ENCODE measurements around the gene RWDD1. TPM values are rescaled to one million over a fixed set of nuclear protein-coding genes. Genes with fewer than 3 reads are reported as not detected.

RWDD1 gene
- total and polyA plus RNA-seq, 2 of the 13 experiments (the other 11 are each of a cell fraction or from before 2014, with no cell fraction given): 27.4 to 67.1 TPM

DNA sequence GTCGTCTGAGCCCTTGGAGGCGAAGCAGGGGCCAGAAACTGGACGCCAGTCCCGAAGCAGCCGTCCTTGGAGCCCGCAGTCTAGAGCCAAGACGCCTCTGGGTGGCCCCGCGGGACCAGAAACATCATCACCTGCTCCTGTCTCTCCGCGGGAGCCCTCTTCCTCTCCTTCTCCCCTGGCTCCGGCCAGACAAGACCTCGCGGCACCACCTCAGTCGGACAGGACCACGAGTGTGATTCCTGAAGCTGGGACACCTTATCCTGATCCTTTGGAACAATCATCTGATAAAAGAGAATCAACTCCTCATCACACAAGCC is 45.4 kb downstream of the RWDD1 start:
- POLR2A ChIA-PET: interaction anchor here (0.8 to 1.5 kb wide), 2 partner anchors 15 to 337 kb away, joined by 3 read pairs; partner anchors contain the start of gene TSPYL1
- no peak overlapping the region for H3K27ac ChIP-seq (ENCODE audit: extremely low read length, insufficient read depth, low read length)
- 53% methylated on average over 16 of the region's 16 CpGs for WGBS (ENCODE audit: low lambda C conversion rate)
- no peak for TF ChIP-seq ZSCAN29 (CRISPR knock-in tag; conservative IDR thresholded peaks at IDR 0.05)
- TF ChIP-seq ZNF619 (CRISPR knock-in tag; IDR thresholded peaks at IDR 0.05): 0 out of 2 replicates have a peak, but pooled peaks have one; percentile 7
- no peak for TF ChIP-seq TAF15 (IDR thresholded peaks at IDR 0.05; ENCODE audit: low read depth, low read length, poor library complexity, severe bottlenecking)
- TF ChIP-seq GTF2F1 (IDR thresholded peaks at IDR 0.05; ENCODE audit: low read length): no peak
- TF ChIP-seq CEBPB (IDR thresholded peaks at IDR 0.05; ENCODE audit: borderline replicate concordance, low read depth, low read length): no peak
- TF ChIP-seq, protein P1, sequence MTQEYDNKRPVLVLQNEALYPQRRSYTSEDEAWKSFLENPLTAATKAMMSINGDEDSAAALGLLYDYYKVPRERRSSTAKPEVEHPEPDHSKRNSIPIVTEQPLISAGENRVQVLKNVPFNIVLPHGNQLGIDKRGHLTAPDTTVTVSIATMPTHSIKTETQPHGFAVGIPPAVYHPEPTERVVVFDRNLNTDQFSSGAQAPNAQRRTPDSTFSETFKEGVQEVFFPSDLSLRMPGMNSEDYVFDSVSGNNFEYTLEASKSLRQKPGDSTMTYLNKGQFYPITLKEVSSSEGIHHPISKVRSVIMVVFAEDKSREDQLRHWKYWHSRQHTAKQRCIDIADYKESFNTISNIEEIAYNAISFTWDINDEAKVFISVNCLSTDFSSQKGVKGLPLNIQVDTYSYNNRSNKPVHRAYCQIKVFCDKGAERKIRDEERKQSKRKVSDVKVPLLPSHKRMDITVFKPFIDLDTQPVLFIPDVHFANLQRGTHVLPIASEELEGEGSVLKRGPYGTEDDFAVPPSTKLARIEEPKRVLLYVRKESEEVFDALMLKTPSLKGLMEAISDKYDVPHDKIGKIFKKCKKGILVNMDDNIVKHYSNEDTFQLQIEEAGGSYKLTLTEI (CRISPR knock-in tag; conservative IDR thresholded peaks at IDR 0.05): no peak
- TF ChIP-seq TARDBP (CRISPR knock-in tag; IDR thresholded peaks at IDR 0.05): no peak
- TF ChIP-seq JUNB (CRISPR knock-in tag; IDR thresholded peaks at IDR 0.05; ENCODE audit: borderline replicate concordance): no peak
- TF ChIP-seq SMYD3 (CRISPR knock-in tag; IDR thresholded peaks at IDR 0.05): no peak
- TF ChIP-seq RFXAP (CRISPR knock-in tag; IDR thresholded peaks at IDR 0.05; ENCODE audit: borderline replicate concordance): no peak
- no peak for TF ChIP-seq ZNF180 (CRISPR knock-in tag; IDR thresholded peaks at IDR 0.05; ENCODE audit: borderline replicate concordance, low read depth)
- no peak for TF ChIP-seq ZFY (CRISPR knock-in tag; IDR thresholded peaks at IDR 0.05)
- TF ChIP-seq ZNF12 (CRISPR knock-in tag; IDR thresholded peaks at IDR 0.05): no peak
- no peak for TF ChIP-seq ZNF615 (CRISPR knock-in tag; IDR thresholded peaks at IDR 0.05; ENCODE audit: borderline replicate concordance)
- TF ChIP-seq SP2 (CRISPR knock-in tag; IDR thresholded peaks at IDR 0.05): no peak
- TF ChIP-seq ZNF781 (CRISPR knock-in tag; IDR thresholded peaks at IDR 0.05; ENCODE audit: borderline replicate concordance, not compliant biosample characterization): no peak
- no peak for TF ChIP-seq ZNF33A (CRISPR knock-in tag; IDR thresholded peaks at IDR 0.05; ENCODE audit: borderline replicate concordance)
- TF ChIP-seq POLR2AphosphoS5 (IDR thresholded peaks at IDR 0.05; ENCODE audit: low read depth, low read length): no peak
- TF ChIP-seq, protein P2, sequence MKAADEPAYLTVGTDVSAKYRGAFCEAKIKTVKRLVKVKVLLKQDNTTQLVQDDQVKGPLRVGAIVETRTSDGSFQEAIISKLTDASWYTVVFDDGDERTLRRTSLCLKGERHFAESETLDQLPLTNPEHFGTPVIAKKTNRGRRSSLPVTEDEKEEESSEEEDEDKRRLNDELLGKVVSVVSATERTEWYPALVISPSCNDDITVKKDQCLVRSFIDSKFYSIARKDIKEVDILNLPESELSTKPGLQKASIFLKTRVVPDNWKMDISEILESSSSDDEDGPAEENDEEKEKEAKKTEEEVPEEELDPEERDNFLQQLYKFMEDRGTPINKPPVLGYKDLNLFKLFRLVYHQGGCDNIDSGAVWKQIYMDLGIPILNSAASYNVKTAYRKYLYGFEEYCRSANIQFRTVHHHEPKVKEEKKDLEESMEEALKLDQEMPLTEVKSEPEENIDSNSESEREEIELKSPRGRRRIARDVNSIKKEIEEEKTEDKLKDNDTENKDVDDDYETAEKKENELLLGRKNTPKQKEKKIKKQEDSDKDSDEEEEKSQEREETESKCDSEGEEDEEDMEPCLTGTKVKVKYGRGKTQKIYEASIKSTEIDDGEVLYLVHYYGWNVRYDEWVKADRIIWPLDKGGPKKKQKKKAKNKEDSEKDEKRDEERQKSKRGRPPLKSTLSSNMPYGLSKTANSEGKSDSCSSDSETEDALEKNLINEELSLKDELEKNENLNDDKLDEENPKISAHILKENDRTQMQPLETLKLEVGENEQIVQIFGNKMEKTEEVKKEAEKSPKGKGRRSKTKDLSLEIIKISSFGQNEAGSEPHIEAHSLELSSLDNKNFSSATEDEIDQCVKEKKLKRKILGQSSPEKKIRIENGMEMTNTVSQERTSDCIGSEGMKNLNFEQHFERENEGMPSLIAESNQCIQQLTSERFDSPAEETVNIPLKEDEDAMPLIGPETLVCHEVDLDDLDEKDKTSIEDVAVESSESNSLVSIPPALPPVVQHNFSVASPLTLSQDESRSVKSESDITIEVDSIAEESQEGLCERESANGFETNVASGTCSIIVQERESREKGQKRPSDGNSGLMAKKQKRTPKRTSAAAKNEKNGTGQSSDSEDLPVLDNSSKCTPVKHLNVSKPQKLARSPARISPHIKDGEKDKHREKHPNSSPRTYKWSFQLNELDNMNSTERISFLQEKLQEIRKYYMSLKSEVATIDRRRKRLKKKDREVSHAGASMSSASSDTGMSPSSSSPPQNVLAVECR (CRISPR knock-in tag; IDR thresholded peaks at IDR 0.05; ENCODE audit: borderline replicate concordance): 0 out of 2 replicates have a peak, but pooled peaks have one; percentile 1
- no peak for TF ChIP-seq PITX1 (CRISPR knock-in tag; IDR thresholded peaks at IDR 0.05)
- TF ChIP-seq STAG1 (CRISPR knock-in tag; IDR thresholded peaks at IDR 0.05): peak; percentile 46
- TF ChIP-seq PLRG1 (conservative IDR thresholded peaks at IDR 0.05): no peak

More for the DNA sequence above, 45.4 kb downstream of the RWDD1 start:
- CTCF ChIA-PET (ENCODE audit: low intra/inter-chr PET ratio, low total read pairs): no interaction called here
- Histone ChIP-seq H3K4me1 (ENCODE audit: insufficient read depth, low read length) (no peaks in the 10 kb centered on the region), H3K36me3 (replicated peaks in 1 of 2; ENCODE audit: control insufficient read depth in 1 of 2, insufficient read depth in 2 of 2, low read length in 2 of 2) (no peaks in the 10 kb centered on the region), H4K20me1 (ENCODE audit: insufficient read depth, low read length) (no peaks in the 10 kb centered on the region), H3K4me3 (replicated peaks in 1 of 3; ENCODE audit: insufficient read depth in 1 of 3, low read depth in 2 of 3, low read length in 3 of 3) (peak overlapping the region; percentile 47 to 66 (median 55); a peak in 5 of 6 replicates), H3K27me3 (ENCODE audit: control insufficient read depth in 1 of 2, insufficient read depth in 2 of 2, low read length in 2 of 2) (no peaks in the 10 kb centered on the region; a peak in 1 of 5 replicates), H3K79me2 (ENCODE audit: insufficient read depth, low read length) (no peaks in the 10 kb centered on the region), H2AFZ (ENCODE audit: low read length) (no peak overlapping the region), H3K9ac (ENCODE audit: insufficient read depth, low read depth, low read length) (0 out of 2 replicates have a peak overlapping the region, but pooled peaks have one; percentile 2), H3K4me2 (ENCODE audit: low read depth, low read length) (peak overlapping the region; percentile 64), H3K9me3 (ENCODE audit: low read length) (no peaks in the 10 kb centered on the region)
- DNase-seq (ENCODE audit: low spot score) (no peak), FAIRE-seq (no peak), ATAC-seq (peak; percentile 68)
- BruUV-seq (replicated peaks): no TSS peak
- in situ Hi-C loops (cut with HindIII; ENCODE audit: extremely low pct_ligation_motif_present, low pct_unique_long_range_greater_than_20kb): no loop called here
- intact Hi-C loops (cut with micrococcal nuclease; ENCODE audit: unreplicated experiment): loop anchor here (1.0 to 2.0 kb wide), 2 partner anchors 14 to 46 kb away; no protein-coding TSS in a partner anchor

Data from HepG2 (cell line).